ENCODE data around the gene ONECUT3.

- TF ChIP-seq, protein P1, sequence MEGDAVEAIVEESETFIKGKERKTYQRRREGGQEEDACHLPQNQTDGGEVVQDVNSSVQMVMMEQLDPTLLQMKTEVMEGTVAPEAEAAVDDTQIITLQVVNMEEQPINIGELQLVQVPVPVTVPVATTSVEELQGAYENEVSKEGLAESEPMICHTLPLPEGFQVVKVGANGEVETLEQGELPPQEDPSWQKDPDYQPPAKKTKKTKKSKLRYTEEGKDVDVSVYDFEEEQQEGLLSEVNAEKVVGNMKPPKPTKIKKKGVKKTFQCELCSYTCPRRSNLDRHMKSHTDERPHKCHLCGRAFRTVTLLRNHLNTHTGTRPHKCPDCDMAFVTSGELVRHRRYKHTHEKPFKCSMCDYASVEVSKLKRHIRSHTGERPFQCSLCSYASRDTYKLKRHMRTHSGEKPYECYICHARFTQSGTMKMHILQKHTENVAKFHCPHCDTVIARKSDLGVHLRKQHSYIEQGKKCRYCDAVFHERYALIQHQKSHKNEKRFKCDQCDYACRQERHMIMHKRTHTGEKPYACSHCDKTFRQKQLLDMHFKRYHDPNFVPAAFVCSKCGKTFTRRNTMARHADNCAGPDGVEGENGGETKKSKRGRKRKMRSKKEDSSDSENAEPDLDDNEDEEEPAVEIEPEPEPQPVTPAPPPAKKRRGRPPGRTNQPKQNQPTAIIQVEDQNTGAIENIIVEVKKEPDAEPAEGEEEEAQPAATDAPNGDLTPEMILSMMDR (IDR thresholded peaks at IDR 0.05), result no peak
- TF ChIP-seq POLR2AphosphoS5 (IDR thresholded peaks at IDR 0.05), result no peak
Observed at GRCh38 chr19:1794424-1795172, 41.3 kb downstream of the ONECUT3 start.

Measured in breast epithelium (tissue), 3 donors.